Right lobe of liver (tissue), 6 donors: ENCODE results near the gene AMPH. TPM values are rescaled to one million over a fixed set of nuclear protein-coding genes. Genes with fewer than 3 reads are reported as not detected.
"Not testable (repeated sequence)": the region's sequence is repeated elsewhere in the genome, so short reads cannot be mapped to it uniquely, and the experiment has no call there.

ENCODE experiments used
- ATAC-seq, 4 donors: fragments of 200-7000 bp; cut with Tn5 transposase; one replicate each; pipeline ENCODE4 v1.9.1; 2020; ENCODE audit warnings: mild to moderate bottlenecking in 4 of 4, moderate library complexity in 4 of 4
- DNase-seq, 3 donors: peaks; one replicate each; pipeline ENCODE4 v3.0.0-alpha.2; 2020
- H3K27ac ChIP-seq, 3 donors: fragments of 200-600 bp; one replicate each; pipeline ENCODE4 v1.8.0; 2022
- H3K27me3 ChIP-seq, 2 donors: fragments of 200-600 bp; one replicate each; pipeline ENCODE4 v1.8.0; 2022
- H3K36me3 ChIP-seq, 4 donors: fragments of 200-600 bp; sonication (generic) in 1 of 4; one replicate each; pipeline versions ENCODE4 v1.5.1 to v1.8.0; 2017 to 2022; ENCODE audit warnings: control low read depth in 1 of 4
- H3K4me1 ChIP-seq, 4 donors: fragments of 200-600 bp; sonication (generic) in 1 of 4; one replicate each; pipeline versions ENCODE4 v1.5.1 to v1.8.0; 2017 to 2022; ENCODE audit warnings: control low read depth in 1 of 4
- H3K4me3 ChIP-seq, 3 donors: fragments of 200-600 bp; one replicate each; pipeline ENCODE4 v1.8.0; 2022
- H3K9me3 ChIP-seq, 4 donors: fragments of 200-600 bp; sonication (generic) in 1 of 4; one replicate each; pipeline versions ENCODE4 v1.5.1 to v1.8.0; 2017 to 2022; ENCODE audit warnings: control low read depth in 1 of 4
- POLR2A ChIP-seq: fragments of 450-650 bp; IDR thresholded peaks from one replicate; pipeline ENCODE4 v1.6.1; 2017; ENCODE audit warnings: antibody characterized with exemption, mild to moderate bottlenecking
- WGBS: methylation state at CpG from one replicate; pipeline ENCODE4 v1.1.6; 2018; ENCODE audit warnings: low coverage, low lambda C conversion rate; ENCODE audit not compliant: insufficient coverage; ENCODE audit errors: missing lambda C conversion rate; 5-methylcytosine and 5-hydroxymethylcytosine counted together
- intact Hi-C, 2 donors: fragments of 100-400 bp; cut with DNase I; formaldehyde crosslinking; loops; one replicate each; pipeline versions ENCODE4 v1.11.2 to v1.14.1; 2022
- total RNA-seq, 6 experiments: library from RNA; depleted of rRNA in 2 of 6; stranded (reverse); fragments of >200 nt in 2 of 6; fragmentation: NEBNext Ultra II Directional in 3 of 6; extraction: Animal tissue kit (Norgen Biotek cat#: 25700) in 3 of 6; gene quantifications; one replicate each; pipeline versions ENCODE4 v1.1.0 to v1.2.4, GENCODE V29; 2016 to 2023
- TF ChIP-seq, protein P1 (sequence below), 4 donors: fragments of 200-600 bp in 3 of 4; fragments of 450-650 bp in 1 of 4; IDR thresholded peaks; one replicate each; pipeline versions ENCODE4 v1.5.1 to v1.8.0; 2016 to 2022; ENCODE audit warnings: antibody characterized with exemption in 4 of 4, mild to moderate bottlenecking in 2 of 4
- donor health status: DM: no; HTN: yes; CAD: no.
- donor health status: DM: no; HTN: no; CAD: no.
- donor health status: DM: no; HTN: no; CAD: no.
- donor health status: DM: no; HTN: yes; CAD: no.
- donor health status: DM: no; HTN: yes; CAD: no.

Gene AMPH
- total RNA-seq, 6 experiments from 2014 or later, result 0.20 to 0.67 (median 0.39) TPM

DNA sequence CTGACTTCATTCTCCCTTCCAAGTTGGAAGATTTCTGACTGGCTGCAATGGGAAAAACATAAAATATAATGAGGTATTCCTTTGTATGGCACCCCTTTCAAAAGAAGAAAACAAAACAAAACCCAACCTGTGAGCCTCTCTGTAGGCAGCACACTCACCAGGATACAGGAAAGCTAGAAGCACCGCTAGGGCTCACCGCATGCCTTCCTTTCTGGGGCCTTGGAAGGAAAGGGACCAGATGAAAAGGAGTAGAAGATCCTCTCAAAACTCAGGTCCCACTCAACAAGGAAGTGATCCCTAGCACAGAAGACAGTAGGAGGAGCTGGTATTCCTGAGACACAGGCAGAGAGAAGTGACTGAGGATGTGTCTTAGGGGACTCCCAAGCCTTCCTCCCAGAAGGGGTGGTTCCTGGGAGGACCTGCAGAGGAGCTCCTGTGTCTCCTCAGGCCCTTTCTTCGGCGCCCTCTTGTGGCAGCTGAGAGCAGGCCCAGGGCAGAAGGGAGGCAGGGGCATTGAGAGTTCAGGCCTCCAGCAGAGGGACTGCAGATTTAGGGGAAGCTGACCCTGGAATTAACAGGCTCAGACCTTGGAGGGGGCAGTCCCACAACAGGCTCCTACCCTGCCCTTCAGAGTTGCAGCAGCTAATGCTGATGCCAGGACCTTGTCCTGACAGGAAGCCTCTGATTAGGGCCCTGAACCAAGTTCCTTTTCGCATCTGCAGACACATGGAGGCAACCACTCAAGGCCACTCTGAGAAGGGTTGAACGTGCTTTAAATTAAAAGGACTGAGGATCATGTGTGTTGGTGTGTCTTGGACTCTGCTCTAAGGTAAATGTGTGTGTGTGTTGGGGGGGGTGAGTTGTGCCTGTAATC, 285.6 kb downstream of the AMPH start:
- 59% methylated on average over 2 of the region's 6 CpGs for WGBS
- DNase-seq (peak in 1 of 3 donors; percentile 48), ATAC-seq (peak in 3 of 4 donors; percentile 78 to 85 (median 85))
- H3K9me3 ChIP-seq, intact Hi-C loops, H3K4me3 ChIP-seq, H3K27me3 ChIP-seq, H3K27ac ChIP-seq, H3K36me3 ChIP-seq, H3K4me1 ChIP-seq: not testable (repeated sequence)
- TF ChIP-seq, protein P1, sequence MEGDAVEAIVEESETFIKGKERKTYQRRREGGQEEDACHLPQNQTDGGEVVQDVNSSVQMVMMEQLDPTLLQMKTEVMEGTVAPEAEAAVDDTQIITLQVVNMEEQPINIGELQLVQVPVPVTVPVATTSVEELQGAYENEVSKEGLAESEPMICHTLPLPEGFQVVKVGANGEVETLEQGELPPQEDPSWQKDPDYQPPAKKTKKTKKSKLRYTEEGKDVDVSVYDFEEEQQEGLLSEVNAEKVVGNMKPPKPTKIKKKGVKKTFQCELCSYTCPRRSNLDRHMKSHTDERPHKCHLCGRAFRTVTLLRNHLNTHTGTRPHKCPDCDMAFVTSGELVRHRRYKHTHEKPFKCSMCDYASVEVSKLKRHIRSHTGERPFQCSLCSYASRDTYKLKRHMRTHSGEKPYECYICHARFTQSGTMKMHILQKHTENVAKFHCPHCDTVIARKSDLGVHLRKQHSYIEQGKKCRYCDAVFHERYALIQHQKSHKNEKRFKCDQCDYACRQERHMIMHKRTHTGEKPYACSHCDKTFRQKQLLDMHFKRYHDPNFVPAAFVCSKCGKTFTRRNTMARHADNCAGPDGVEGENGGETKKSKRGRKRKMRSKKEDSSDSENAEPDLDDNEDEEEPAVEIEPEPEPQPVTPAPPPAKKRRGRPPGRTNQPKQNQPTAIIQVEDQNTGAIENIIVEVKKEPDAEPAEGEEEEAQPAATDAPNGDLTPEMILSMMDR (IDR thresholded peaks at IDR 0.05), result peak in 3 of 4 donors; percentile 60 to 68 (median 67)

DNA sequence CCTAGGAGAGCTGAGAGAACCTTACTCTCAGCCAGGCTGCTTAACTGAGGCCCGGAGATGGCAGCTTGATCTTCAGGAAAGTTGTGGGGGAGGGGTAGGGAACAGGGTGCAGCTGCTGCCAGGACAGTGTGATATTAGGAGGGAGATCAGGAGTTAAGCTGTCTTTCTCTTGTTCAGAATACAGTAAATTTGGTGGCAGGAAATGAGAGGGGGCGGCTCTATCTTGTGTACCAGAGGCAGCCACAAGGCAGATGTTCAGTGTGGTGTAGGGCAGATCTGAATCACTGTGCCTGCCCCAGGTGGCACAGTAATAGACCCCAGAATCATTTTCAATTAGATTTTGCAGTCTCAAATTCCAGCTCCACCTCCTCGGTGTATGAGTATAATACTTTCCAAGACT, 286.4 kb downstream of the AMPH start:
- H3K4me1 ChIP-seq, DNase-seq, H3K9me3 ChIP-seq, H3K4me3 ChIP-seq, H3K27me3 ChIP-seq, ATAC-seq, H3K27ac ChIP-seq, H3K36me3 ChIP-seq, intact Hi-C loops: not testable (repeated sequence)
- 27% methylated on average over 2 of the region's 3 CpGs for WGBS

DNA sequence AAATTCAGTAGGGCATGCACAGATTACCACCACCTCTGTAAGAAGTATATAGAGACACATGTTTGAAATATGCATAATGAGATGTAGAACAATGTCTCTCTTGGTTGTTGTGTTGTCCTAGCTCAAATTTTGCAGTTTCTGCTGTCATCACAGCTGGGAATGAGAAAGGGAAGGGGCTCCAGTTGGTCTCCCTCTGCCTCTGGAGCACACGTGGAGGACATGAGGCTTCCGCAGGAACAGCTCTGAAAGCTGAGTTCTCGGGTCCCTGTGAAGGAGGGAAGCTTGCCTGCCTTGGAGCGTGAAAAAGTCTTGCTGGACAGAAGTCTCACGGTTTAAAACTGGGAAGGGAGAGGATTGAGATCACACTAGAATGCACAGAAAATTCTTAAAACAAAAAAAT, 289.0 kb downstream of the AMPH start:
- H3K27ac ChIP-seq, H3K27me3 ChIP-seq, ATAC-seq, H3K9me3 ChIP-seq, H3K36me3 ChIP-seq, H3K4me3 ChIP-seq, H3K4me1 ChIP-seq, DNase-seq, intact Hi-C loops: not testable (repeated sequence)
- 70% methylated on average over 5 of the region's 5 CpGs for WGBS

DNA sequence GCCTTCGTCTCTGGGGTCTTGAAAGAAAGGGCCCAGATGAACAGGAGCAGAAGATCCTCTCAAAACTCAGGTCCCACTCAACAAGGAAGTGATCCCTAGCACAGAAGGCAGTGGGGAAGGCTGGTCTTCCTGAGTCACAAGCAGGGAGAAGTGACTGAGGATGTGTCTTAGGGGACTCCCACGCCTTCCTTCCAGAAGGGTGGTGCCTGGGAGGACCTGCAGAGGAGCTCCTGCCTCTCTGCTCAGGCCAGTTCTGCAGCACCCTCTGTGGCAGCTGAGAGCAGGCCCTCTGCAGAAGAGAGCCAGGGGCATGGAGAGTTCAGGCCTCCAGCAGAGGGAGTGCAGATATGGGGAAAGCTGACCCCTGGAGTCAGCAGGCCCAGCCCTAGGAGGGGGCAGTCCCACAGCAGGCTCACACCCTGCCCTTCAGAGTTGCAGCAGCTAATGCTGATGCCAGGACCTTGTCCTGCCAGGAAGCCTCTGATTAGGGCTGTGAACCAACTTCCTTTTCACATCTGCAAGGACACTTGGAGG, 289.9 kb downstream of the AMPH start:
- WGBS, result 44% methylated on average over 1 of the region's 2 CpGs
- intact Hi-C loops, H3K27ac ChIP-seq, H3K9me3 ChIP-seq, H3K4me3 ChIP-seq, H3K4me1 ChIP-seq, H3K27me3 ChIP-seq, H3K36me3 ChIP-seq: not testable (repeated sequence)
- peak; percentile 71 to 79 (median 76) for ATAC-seq
- peak in 1 of 3 donors; percentile 42 for DNase-seq
- TF ChIP-seq, protein P1 (IDR thresholded peaks at IDR 0.05), result peak in 1 of 4 donors; percentile 6

DNA sequence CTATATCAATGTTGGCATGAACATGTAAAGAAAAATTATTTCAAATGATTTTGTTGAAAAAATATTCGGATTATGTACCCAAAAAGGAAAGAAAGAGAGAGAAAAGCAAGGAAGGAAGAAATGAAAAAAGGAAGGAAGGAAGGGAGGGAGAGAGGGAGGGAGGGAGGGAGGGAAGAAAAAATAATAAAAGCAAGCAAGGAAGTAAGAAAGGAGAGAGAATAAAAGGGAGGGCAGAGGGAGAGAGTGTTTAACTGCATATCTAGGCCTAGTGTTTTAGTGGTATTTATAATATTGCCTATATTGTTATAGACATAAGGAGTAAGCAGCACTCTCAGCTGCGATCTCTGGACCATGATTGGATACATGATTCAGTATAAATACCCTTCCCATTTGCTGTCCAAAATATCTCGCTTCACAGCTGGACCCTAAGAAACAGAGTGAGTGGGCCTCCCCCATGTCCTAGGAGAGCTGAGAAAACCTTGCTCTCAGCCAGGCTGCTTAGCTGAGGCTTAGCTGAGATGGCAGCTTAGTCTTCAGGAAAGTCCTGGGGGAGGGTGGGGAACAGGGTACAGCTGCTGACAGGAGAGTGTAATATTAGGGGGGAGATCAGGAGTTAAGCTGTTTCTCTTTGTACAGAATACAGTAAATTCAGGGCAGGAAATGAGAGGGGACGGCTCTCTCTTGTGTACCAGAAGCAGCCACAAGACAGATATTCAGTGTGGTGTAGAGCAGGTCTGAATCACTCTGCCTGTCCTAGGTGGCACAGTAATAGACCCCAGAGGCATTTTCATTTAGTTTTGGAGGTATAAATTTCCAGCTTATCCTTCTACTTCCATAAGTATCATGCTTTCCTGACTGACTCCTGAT, 291.0 kb downstream of the AMPH start:
- H3K4me3 ChIP-seq, result no peak overlapping the region
- H3K36me3 ChIP-seq, result no peaks in the 10 kb centered on the region
- intact Hi-C loops, result no loop called here
- H3K27me3 ChIP-seq, result no peaks in the 10 kb centered on the region
- no peak overlapping the region for H3K27ac ChIP-seq
- TF ChIP-seq POLR2A, result no peak
- TF ChIP-seq, protein P1 (IDR thresholded peaks at IDR 0.05), result no peak
- no peak for ATAC-seq
- 56% methylated on average over 2 of the region's 4 CpGs for WGBS
- H3K9me3 ChIP-seq, result no peaks in the 10 kb centered on the region
- no peak for DNase-seq
- H3K4me1 ChIP-seq, result no peaks in the 10 kb centered on the region

DNA sequence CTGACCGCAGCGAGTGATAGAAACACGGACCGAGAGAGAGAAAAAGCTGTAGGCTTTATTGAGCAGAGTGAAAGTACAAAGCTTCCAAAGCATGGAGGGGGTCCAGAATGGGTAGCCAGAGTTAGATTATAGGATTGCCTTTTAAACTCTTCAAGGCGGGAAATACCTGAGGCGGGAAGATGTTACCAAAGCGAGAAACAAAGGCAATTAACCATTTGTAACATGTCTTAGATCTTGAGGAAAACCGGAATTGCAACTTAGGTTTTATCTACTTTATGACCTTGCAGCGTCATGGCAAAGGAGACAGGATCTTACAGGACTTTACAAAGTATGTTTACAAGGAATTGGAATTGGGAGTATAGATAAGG, 295.0 kb downstream of the AMPH start:
- H3K36me3 ChIP-seq, H3K9me3 ChIP-seq, H3K4me1 ChIP-seq, ATAC-seq, DNase-seq, H3K27me3 ChIP-seq, intact Hi-C loops, H3K4me3 ChIP-seq: not testable (repeated sequence)
- 36% methylated on average over 9 of the region's 9 CpGs for WGBS
- peak overlapping the region in 2 of 3 donors; percentile 57 to 70 for H3K27ac ChIP-seq
